Right lobe of liver (tissue), 4 donors: ENCODE data around the gene TGFA.

ENCODE experiments used
- POLR2A ChIP-seq: fragments of 450-650 bp; IDR thresholded peaks from one replicate; pipeline ENCODE4 v1.6.1; 2017; ENCODE audit warnings: antibody characterized with exemption, mild to moderate bottlenecking
- TF ChIP-seq, protein P1 (sequence below), 4 donors: fragments of 200-600 bp in 3 of 4; fragments of 450-650 bp in 1 of 4; IDR thresholded peaks; one replicate each; pipeline versions ENCODE4 v1.5.1 to v1.8.0; 2016 to 2022; ENCODE audit warnings: antibody characterized with exemption in 4 of 4, mild to moderate bottlenecking in 2 of 4
- donor health status: DM: no; HTN: no; CAD: no.
- donor health status: DM: no; HTN: no; CAD: no.
- donor health status: DM: no; HTN: yes; CAD: no.

DNA sequence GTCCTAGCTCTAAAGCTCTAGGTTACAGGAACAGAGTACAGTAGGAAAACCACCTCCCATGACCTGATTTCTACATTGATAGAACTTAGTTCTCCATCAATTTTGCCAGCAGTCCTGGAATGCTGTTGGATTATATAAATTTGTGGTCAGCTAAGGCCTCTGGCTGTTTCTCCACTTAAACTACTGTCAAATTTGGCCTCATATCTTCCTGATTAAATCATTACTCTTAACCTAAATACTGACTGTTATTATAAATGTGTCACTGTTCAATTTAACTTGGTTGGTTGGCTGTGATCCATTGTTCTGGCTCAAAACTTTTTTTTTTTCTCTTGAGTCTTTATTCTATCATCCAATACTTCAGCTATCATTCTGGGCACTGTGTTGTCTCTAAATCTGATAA is 71.2 kb downstream of the TGFA start:
- TF ChIP-seq, protein P1, sequence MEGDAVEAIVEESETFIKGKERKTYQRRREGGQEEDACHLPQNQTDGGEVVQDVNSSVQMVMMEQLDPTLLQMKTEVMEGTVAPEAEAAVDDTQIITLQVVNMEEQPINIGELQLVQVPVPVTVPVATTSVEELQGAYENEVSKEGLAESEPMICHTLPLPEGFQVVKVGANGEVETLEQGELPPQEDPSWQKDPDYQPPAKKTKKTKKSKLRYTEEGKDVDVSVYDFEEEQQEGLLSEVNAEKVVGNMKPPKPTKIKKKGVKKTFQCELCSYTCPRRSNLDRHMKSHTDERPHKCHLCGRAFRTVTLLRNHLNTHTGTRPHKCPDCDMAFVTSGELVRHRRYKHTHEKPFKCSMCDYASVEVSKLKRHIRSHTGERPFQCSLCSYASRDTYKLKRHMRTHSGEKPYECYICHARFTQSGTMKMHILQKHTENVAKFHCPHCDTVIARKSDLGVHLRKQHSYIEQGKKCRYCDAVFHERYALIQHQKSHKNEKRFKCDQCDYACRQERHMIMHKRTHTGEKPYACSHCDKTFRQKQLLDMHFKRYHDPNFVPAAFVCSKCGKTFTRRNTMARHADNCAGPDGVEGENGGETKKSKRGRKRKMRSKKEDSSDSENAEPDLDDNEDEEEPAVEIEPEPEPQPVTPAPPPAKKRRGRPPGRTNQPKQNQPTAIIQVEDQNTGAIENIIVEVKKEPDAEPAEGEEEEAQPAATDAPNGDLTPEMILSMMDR (IDR thresholded peaks at IDR 0.05) = no peak
- TF ChIP-seq POLR2A = no peak
